Fibroblast of pulmonary artery (primary cell): Measurements from ENCODE around the gene SLC38A1.

ENCODE experiments used
- DNase-seq: peaks from one replicate; pipeline ENCODE4 v3.0.0-alpha.2; 2010; ENCODE audit warnings: low read depth
- H3K4me3 ChIP-seq: replicated peaks from 2 replicates; pipeline ENCODE4 v1.5.1; 2011; ENCODE audit warnings: low read depth, mild to moderate bottlenecking, control low read depth, low read length, moderate library complexity
- CTCF ChIP-seq: IDR thresholded peaks from 2 replicates; pipeline ENCODE4 v1.5.1; 2011; ENCODE audit warnings: mild to moderate bottlenecking, control low read depth, low read length, inconsistent platforms; ENCODE audit errors: missing control alignments

Gene SLC38A1

GRCh38 chr12:46187023-46187422, 81.8 kb downstream of the SLC38A1 start:
- no peak for TF ChIP-seq CTCF
- no peak overlapping the region for H3K4me3 ChIP-seq
- peak; percentile 87 for DNase-seq

- no peak for TF ChIP-seq CTCF
- H3K4me3 ChIP-seq: no peak overlapping the region
- DNase-seq: no peak
These were observed 82.8 kb downstream of the SLC38A1 start for GRCh38 chr12:46186088-46186487.

GRCh38 chr12:46185686-46186085, 83.2 kb downstream of the SLC38A1 start:
- no peak for TF ChIP-seq CTCF
- DNase-seq: no peak
- no peak overlapping the region for H3K4me3 ChIP-seq

- H3K4me3 ChIP-seq: no peak overlapping the region
- no peak for TF ChIP-seq CTCF
- DNase-seq: no peak
These were observed 83.8 kb downstream of the SLC38A1 start for GRCh38 chr12:46184798-46185595.

- no peak for DNase-seq
These were observed 85.7 kb downstream of the SLC38A1 start for GRCh38 chr12:46183112-46183511.

GRCh38 chr12:46181465-46181864, 87.4 kb downstream of the SLC38A1 start:
- no peak for TF ChIP-seq CTCF
- DNase-seq: no peak
- no peak overlapping the region for H3K4me3 ChIP-seq

More at GRCh38 chr12:46183112-46183511, 85.7 kb downstream of the SLC38A1 start:
- no peak overlapping the region for H3K4me3 ChIP-seq
- no peak for TF ChIP-seq CTCF
